ENCODE measurements around the gene SPTBN5. TPM values are rescaled to one million over a fixed set of nuclear protein-coding genes. Genes with fewer than 3 reads are reported as not detected.

The SPTBN5 gene
- total RNA-seq, 1 experiment from 2014 or later: 2.1 TPM

DNA sequence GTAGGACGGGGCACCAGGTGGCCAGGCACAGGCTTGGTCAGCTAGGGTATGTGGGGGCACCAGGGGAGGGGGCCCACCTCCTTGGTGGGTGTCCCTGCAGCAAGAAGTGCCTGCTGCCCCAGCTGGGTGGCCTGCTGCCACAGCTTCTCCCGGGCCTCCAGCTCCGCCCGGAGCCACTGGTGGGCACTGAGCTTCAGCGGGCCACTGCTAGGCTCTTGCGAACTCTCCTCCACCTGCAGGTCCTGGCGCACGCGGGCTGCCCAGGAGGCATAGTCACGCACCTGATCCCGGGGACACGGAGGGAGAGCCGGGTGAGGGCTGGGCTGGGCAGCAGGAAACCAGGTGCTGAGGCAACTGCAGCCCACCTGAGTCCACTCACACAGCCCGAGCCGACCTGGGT is 25.5 kb downstream of the SPTBN5 start:
- no TSS peak for BruUV-seq (replicated peaks)
- DNase-seq (ENCODE audit: low read depth, low spot score) (no peak), ATAC-seq (no peak)
- peaks cover 18% of the 10 kb centered on the region for H3K4me1 ChIP-seq (ENCODE audit: control insufficient read depth, insufficient read depth, low read length)
- no peak overlapping the region for H3K4me3 ChIP-seq (ENCODE audit: low read depth in 2 of 2, low read length in 2 of 2)
- TF ChIP-seq REST (IDR thresholded peaks at IDR 0.05; ENCODE audit: insufficient read depth in 1 of 2, low read depth in 2 of 2, low read length in 1 of 2) (no peak), SIN3A (IDR thresholded peaks at IDR 0.05; ENCODE audit: borderline replicate concordance, insufficient read depth, low read depth, low read length) (no peak), TCF7L2 (IDR thresholded peaks at IDR 0.05; ENCODE audit: low read depth, low read length) (no peak), POLR2AphosphoS5 (IDR thresholded peaks at IDR 0.05; ENCODE audit: low read depth, low read length) (no peak)
- TF ChIP-seq, protein P1, sequence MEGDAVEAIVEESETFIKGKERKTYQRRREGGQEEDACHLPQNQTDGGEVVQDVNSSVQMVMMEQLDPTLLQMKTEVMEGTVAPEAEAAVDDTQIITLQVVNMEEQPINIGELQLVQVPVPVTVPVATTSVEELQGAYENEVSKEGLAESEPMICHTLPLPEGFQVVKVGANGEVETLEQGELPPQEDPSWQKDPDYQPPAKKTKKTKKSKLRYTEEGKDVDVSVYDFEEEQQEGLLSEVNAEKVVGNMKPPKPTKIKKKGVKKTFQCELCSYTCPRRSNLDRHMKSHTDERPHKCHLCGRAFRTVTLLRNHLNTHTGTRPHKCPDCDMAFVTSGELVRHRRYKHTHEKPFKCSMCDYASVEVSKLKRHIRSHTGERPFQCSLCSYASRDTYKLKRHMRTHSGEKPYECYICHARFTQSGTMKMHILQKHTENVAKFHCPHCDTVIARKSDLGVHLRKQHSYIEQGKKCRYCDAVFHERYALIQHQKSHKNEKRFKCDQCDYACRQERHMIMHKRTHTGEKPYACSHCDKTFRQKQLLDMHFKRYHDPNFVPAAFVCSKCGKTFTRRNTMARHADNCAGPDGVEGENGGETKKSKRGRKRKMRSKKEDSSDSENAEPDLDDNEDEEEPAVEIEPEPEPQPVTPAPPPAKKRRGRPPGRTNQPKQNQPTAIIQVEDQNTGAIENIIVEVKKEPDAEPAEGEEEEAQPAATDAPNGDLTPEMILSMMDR (IDR thresholded peaks at IDR 0.05): no peak
- H3K9me3 ChIP-seq (ENCODE audit: control insufficient read depth, insufficient read depth, low read depth, low read length): no peaks in the 10 kb centered on the region
- in situ Hi-C loops (cut with HindIII; ENCODE audit: low pct_unique_long_range_greater_than_20kb, low sequenced_read_pairs): no loop called here
- ChIA-PET CTCF (interaction anchor here (1.0 kb wide), 1 partner anchor 45 kb away, joined by 4 read pairs; no protein-coding TSS in a partner anchor), POLR2A (no interaction called here)
- no peaks in the 10 kb centered on the region for H3K36me3 ChIP-seq (ENCODE audit: control insufficient read depth, insufficient read depth, low read length)
- no peak overlapping the region for H3K27ac ChIP-seq (ENCODE audit: low read length)
- intact Hi-C loops (cut with micrococcal nuclease; ENCODE audit: unreplicated experiment): no loop called here
- H3K27me3 ChIP-seq (ENCODE audit: control insufficient read depth, insufficient read depth, low read length): no peaks in the 10 kb centered on the region

- intact Hi-C loops (cut with micrococcal nuclease; ENCODE audit: unreplicated experiment): no loop called here
- CTCF ChIA-PET: no interaction called here
- Histone ChIP-seq H3K27me3 (ENCODE audit: control insufficient read depth, insufficient read depth, low read length) (no peaks in the 10 kb centered on the region), H3K4me1 (ENCODE audit: control insufficient read depth, insufficient read depth, low read length) (peaks cover 18% of the 10 kb centered on the region), H3K4me3 (ENCODE audit: low read depth in 2 of 2, low read length in 2 of 2) (no peak overlapping the region), H3K9me3 (ENCODE audit: control insufficient read depth, insufficient read depth, low read depth, low read length) (no peaks in the 10 kb centered on the region), H3K36me3 (ENCODE audit: control insufficient read depth, insufficient read depth, low read length) (no peaks in the 10 kb centered on the region), H3K27ac (ENCODE audit: low read length) (no peak overlapping the region)
- ATAC-seq (no peak), DNase-seq (ENCODE audit: low read depth, low spot score) (no peak)
- no TSS peak for BruUV-seq (replicated peaks)
- POLR2A ChIA-PET: no interaction called here
- in situ Hi-C loops (cut with HindIII; ENCODE audit: low pct_unique_long_range_greater_than_20kb, low sequenced_read_pairs): no loop called here
- TF ChIP-seq TCF7L2 (IDR thresholded peaks at IDR 0.05; ENCODE audit: low read depth, low read length): no peak
Observed at GRCh38 chr15:41866872-41867579, 26.8 kb downstream of the SPTBN5 start.

- no peaks in the 10 kb centered on the region for H3K36me3 ChIP-seq (ENCODE audit: control insufficient read depth, insufficient read depth, low read length)
- ChIA-PET CTCF (no interaction called here), POLR2A (no interaction called here)
- in situ Hi-C loops (cut with HindIII; ENCODE audit: low pct_unique_long_range_greater_than_20kb, low sequenced_read_pairs) (no loop called here), intact Hi-C loops (cut with micrococcal nuclease; ENCODE audit: unreplicated experiment) (no loop called here)
- H3K27ac ChIP-seq (ENCODE audit: low read length): no peak overlapping the region
- ATAC-seq: no peak
- H3K4me3 ChIP-seq (ENCODE audit: low read depth in 2 of 2, low read length in 2 of 2): no peak overlapping the region
- no peaks in the 10 kb centered on the region for H3K27me3 ChIP-seq (ENCODE audit: control insufficient read depth, insufficient read depth, low read length)
- no TSS peak for BruUV-seq (replicated peaks)
- DNase-seq (ENCODE audit: low read depth, low spot score): no peak
- peaks cover 18% of the 10 kb centered on the region for H3K4me1 ChIP-seq (ENCODE audit: control insufficient read depth, insufficient read depth, low read length)
- no peak for TF ChIP-seq TCF7L2 (IDR thresholded peaks at IDR 0.05; ENCODE audit: low read depth, low read length)
- TF ChIP-seq POLR2AphosphoS5 (IDR thresholded peaks at IDR 0.05; ENCODE audit: low read depth, low read length): no peak
- TF ChIP-seq, protein P1 (IDR thresholded peaks at IDR 0.05): no peak
- TF ChIP-seq REST (IDR thresholded peaks at IDR 0.05; ENCODE audit: insufficient read depth in 1 of 2, low read depth in 2 of 2, low read length in 1 of 2): no peak
- no peak for TF ChIP-seq SIN3A (IDR thresholded peaks at IDR 0.05; ENCODE audit: borderline replicate concordance, insufficient read depth, low read depth, low read length)
- H3K9me3 ChIP-seq (ENCODE audit: control insufficient read depth, insufficient read depth, low read depth, low read length): no peaks in the 10 kb centered on the region
Observed at GRCh38 chr15:41866263-41866703, 27.6 kb downstream of the SPTBN5 start.
